Amniotic epithelial cell (primary cell): ENCODE data around the gene WTAP.
"Not testable (repeated sequence)": the region's sequence is repeated elsewhere in the genome, so short reads cannot be mapped to it uniquely, and the experiment has no call there.

Experiments used
- DNase-seq: peaks from one replicate; pipeline ENCODE4 v3.0.0-alpha.2; 2010; ENCODE audit warnings: low read depth

Gene WTAP

GRCh38 chr6:159762681-159763293, 35.5 kb downstream of the WTAP start:
- DNase-seq, result no peak

DNA sequence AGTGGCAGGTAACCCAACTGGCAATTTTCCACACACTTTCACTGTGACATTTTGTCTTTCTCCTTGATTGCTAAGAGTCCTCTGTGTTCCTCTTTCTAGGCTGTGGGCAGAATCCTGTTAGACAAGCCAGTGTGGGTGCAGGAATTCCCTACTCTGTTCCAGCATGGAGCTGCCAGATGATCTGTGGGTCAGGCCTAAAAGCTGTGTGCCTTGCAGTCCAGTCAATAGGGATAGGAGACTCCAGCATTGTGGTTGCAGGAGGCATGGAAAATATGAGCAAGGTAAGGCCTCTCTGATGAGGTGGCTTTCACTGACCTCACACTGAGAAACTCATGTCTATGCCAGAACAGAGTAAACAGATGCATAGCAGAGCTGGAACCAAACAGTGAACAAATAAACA, 39.6 kb downstream of the WTAP start:
- DNase-seq, result no peak

DNA sequence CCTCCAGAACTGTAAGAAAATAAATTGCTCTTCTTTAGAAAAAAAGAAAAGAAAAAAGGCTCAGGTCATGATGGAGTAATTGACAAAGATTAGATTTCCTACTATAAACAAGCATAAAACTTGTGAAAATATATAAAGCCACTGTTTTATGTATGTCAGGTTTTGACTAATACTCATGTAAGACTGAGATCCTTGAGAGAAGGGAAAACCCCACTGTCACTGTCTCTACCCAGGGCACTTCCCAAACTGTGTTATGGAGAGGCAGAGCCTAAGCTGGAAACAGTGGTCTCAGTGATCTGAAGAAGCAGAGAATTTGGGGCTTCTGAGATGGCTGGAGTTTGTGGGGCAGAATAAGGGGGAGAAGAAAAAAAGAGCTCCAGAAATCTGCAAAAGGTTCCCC, 42.2 kb downstream of the WTAP start:
- DNase-seq, result no peak

DNA sequence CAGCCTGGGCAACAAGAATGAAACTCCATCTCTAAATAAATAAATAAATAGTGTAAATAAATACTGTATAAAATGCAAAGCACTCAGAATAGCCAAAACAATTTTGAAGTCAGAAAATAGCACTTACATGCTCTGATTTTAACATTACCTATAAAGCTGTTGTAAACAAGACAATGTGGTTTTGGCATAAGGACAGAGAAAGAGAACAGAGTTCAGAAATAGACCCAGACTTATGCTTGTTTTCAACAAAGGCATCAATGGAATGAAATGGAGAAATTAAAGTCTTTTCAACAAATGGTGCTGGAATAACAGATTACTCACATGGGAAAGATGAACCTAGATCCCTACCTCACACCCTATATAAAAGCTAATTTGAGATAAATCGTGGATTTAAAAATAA, 44.9 kb downstream of the WTAP start:
- DNase-seq, result no peak

- DNase-seq, result no peak
These were observed 50.1 kb downstream of the WTAP start for GRCh38 chr6:159777240-159777904.

DNA sequence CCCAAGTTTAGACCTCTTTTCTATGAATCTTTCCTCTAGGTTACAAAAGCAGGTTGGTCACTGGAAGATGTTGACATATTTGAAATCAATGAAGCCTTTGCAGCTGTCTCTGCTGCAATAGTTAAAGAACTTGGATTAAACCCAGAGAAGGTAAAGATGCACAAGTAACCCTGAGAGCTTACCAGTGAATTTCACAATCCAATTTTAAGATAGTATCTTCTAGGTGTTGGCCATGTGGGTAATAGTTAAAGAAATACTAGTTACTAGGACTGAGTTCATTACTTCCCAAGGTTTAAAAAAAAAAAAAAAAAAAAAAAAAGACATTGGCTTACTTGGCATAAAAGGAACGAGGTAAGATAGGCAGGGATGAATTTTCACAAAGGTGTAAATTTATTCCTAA, 50.8 kb downstream of the WTAP start:
- DNase-seq, result no peak

DNA sequence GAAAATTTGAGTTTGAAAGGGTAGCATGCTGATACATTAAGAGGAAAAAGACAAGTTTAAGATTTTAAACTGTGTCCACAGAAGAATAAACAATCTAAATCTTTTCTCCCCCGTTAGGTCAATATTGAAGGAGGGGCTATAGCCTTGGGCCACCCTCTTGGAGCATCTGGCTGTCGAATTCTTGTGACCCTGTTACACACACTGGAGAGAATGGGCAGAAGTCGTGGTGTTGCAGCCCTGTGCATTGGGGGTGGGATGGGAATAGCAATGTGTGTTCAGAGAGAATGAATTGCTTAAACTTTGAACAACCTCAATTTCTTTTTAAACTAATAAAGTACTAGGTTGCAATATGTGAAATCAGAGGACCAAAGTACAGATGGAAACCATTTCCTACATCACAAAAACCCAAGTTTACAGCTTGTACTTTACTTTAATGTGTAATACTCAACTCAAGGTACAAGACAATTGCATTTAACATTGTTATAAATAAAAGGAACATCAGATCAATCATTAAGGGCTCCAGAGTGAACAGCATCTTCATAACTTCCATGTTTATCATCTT, 51.3 kb downstream of the WTAP start:
- no peak for DNase-seq

DNA sequence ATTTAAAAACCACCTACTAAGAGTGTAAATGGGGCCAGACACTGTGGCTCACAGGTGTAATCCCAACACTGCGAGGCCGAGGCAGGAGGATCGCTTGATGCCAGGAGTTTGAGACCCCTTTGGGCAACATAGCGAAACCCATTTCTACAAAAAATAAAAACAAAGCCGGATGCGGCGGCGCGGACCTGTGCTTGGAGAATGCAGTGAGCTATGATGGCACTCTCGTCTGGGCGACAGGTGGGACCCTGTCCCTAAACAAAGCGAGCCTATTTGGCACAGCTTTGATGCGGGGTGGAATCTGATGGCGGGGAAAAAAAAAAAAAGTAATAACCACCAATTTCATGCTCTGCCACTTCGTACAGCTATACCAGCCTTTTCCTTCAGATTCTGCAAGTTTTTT, 61.0 kb downstream of the WTAP start:
- no peak for DNase-seq

DNA sequence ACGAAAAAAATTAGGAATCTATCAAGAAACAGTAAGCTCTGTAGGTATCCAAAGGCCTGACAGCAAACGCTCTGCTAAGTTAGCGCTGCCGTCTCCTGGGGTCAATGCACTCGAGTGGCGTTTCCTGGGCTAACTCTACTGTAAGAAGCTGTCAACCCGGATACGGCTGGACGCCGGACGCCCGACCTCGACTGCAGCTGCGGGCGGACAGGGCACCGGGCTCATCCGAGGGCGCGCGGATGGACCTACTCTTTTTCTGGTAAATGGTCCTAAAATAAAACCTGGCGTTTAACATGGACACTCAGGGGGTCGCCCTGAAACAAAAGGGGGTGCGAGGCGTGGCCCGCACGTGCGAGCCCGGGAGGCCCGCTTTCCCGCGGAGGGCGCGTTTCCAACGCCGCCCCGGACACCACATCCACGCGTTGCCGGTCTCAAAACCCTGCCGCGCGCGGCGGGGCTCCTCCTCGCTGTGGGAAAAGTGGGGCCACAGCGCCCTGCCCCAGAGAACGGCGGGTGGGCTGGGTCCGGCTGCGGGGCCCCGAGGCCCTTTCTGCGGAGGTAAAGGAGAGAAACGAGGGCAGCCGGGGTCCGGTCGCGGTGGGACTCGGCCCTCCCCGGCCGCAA, 61.6 kb downstream of the WTAP start:
- DNase-seq, result peak; percentile 44

- peak; percentile 100 for DNase-seq
These were observed 62.3 kb downstream of the WTAP start, which contains the start of gene TCP1 for GRCh38 chr6:159789377-159790148. Gene TCP1 (minus strand): TSS chr6:159789602. CDS start chr6:159789468, 134 bp downstream.

GRCh38 chr6:159790149-159790955, 63.0 kb downstream of the WTAP start, which contains the start of gene MRPL18:
Gene MRPL18 (plus strand): TSS chr6:159790467. CDS start chr6:159790588, 121 bp downstream.
- DNase-seq, result peak; percentile 98

- DNase-seq, result no peak
These were observed 63.8 kb downstream of the WTAP start for GRCh38 chr6:159790956-159791598.

- not testable (repeated sequence) for DNase-seq
These were observed 67.7 kb downstream of the WTAP start for GRCh38 chr6:159794976-159795375.

- DNase-seq, result no peak
These were observed 70.2 kb downstream of the WTAP start for GRCh38 chr6:159797554-159797953.

GRCh38 chr6:159800141-159800865, 73.0 kb downstream of the WTAP start, which contains the start of gene PNLDC1:
Gene PNLDC1 (plus strand): TSS chr6:159800276. CDS start chr6:159800308, 32 bp downstream.
- DNase-seq, result no peak

DNA sequence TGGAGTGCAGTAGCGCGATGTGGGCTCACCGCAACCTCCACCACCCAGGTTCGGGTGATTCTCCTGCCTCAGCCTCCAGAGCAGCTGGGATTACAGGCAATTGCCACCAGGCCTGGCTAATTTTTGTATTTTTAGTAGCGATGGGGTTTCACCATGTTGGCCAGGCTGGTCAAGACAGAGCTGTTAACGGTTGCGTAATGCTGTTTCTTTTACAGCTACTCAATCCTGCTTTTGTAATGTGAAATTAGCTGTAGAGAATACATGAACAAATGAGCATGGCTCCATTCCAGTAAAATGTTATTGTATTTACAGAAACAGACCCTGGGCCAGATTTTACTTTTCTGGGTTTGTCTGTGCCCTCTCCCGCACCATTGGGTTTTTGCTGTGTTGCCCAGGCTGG, 74.6 kb downstream of the WTAP start:
- DNase-seq, result peak; percentile 43

DNA sequence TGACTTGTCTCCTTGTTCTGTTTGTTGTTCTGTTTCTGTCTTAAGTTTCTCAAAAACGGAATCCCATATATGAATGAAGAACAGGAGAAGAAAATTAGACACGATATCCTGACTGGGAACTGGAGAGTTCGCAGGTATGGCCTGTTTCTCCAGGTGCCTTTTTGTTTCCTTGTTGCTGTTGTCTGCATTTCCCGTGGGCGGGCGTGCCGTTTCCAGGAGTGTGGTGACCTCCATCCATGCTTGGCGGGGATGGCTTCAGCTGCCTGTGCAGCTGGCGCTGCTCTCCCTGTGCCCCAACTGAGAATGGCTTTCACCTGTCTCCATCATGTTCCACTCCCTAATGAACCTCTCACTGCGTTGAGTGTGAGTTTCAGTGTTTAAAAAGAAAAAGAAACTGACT, 77.2 kb downstream of the WTAP start:
- DNase-seq, result no peak

DNA sequence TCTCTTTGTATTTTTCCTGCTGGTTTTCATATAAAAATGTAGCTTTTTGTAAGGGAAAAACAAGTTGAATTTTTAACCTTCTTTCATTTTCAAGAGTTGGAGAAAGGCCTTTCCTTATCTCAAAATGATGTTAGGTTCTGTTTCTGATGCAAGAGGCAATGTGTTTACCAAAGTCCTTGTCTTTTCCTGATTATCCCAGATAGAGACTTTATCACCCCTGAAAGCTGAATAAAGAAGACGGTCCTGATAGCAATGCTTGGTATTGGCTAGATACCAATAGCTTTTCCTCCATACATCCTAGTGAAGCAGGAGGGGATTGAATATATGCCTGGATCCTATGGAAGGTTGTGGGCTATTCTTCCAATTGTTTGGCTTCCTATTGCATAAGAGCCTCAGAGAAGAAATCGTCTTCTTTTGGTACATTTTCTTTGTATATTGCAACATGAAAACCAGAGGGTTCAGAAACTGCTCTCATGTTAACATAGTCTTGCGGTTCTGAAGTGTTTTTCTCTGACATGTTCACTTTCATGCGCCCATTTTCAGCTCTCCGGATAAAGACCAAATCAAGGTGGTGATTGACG, 78.2 kb downstream of the WTAP start:
- peak; percentile 45 for DNase-seq
